ENCODE measurements around the gene ADSS1. TPM values are rescaled to one million over a fixed set of nuclear protein-coding genes. Genes with fewer than 3 reads are reported as not detected.

Gene ADSS1
- polyA plus RNA-seq, 2 donors = 5.8 to 10.2 TPM

GRCh38 chr14:104706733-104707607 is 17.1 kb upstream of the ADSS1 start:
- 64% methylated on average over 28 of the region's 28 CpGs for WGBS, 2 donors
- Histone ChIP-seq H3K27ac (ENCODE audit: low read depth in 2 of 2, low read length in 1 of 2) (no peak overlapping the region), H3K36me3 (ENCODE audit: control insufficient read depth in 2 of 2, insufficient read depth in 2 of 2, low read length in 1 of 2) (peaks cover 2 to 56% of the 10 kb centered on the region in 2 donors), H3K4me1 (ENCODE audit: control insufficient read depth in 2 of 2, insufficient read depth in 2 of 2, low read length in 1 of 2) (no peaks in the 10 kb centered on the region), H3K27me3 (ENCODE audit: control insufficient read depth in 1 of 2, insufficient read depth in 2 of 2, low read length in 2 of 2) (no peaks in the 10 kb centered on the region), H3K9me3 (ENCODE audit: control insufficient read depth in 2 of 2, insufficient read depth in 1 of 2, low read depth in 1 of 2, low read length in 1 of 2) (no peaks in the 10 kb centered on the region), H3K4me3 (ENCODE audit: low read depth in 1 of 2, low read length in 2 of 2) (no peak overlapping the region)

GRCh38 chr14:104707608-104708595 is 16.1 kb upstream of the ADSS1 start:
- no peaks in the 10 kb centered on the region for H3K9me3 ChIP-seq (ENCODE audit: control insufficient read depth in 2 of 2, insufficient read depth in 1 of 2, low read depth in 1 of 2, low read length in 1 of 2)
- H3K4me1 ChIP-seq (ENCODE audit: control insufficient read depth in 2 of 2, insufficient read depth in 2 of 2, low read length in 1 of 2) = no peaks in the 10 kb centered on the region
- no peak overlapping the region for H3K4me3 ChIP-seq (ENCODE audit: low read depth in 1 of 2, low read length in 2 of 2)
- no peak overlapping the region for H3K27ac ChIP-seq (ENCODE audit: low read depth in 2 of 2, low read length in 1 of 2)
- peaks cover 4 to 59% of the 10 kb centered on the region in 2 donors for H3K36me3 ChIP-seq (ENCODE audit: control insufficient read depth in 2 of 2, insufficient read depth in 2 of 2, low read length in 1 of 2)
- WGBS, 2 donors = 58 to 60% methylated on average over 33 to 34 of the region's 34 CpGs
- no peaks in the 10 kb centered on the region for H3K27me3 ChIP-seq (ENCODE audit: control insufficient read depth in 1 of 2, insufficient read depth in 2 of 2, low read length in 2 of 2)

GRCh38 chr14:104708606-104709268 is 15.3 kb upstream of the ADSS1 start:
- Histone ChIP-seq H3K36me3 (ENCODE audit: control insufficient read depth in 2 of 2, insufficient read depth in 2 of 2, low read length in 1 of 2) (peaks cover 4 to 59% of the 10 kb centered on the region in 2 donors), H3K9me3 (ENCODE audit: control insufficient read depth in 2 of 2, insufficient read depth in 1 of 2, low read depth in 1 of 2, low read length in 1 of 2) (no peaks in the 10 kb centered on the region), H3K27me3 (ENCODE audit: control insufficient read depth in 1 of 2, insufficient read depth in 2 of 2, low read length in 2 of 2) (no peaks in the 10 kb centered on the region), H3K4me1 (ENCODE audit: control insufficient read depth in 2 of 2, insufficient read depth in 2 of 2, low read length in 1 of 2) (no peaks in the 10 kb centered on the region), H3K4me3 (ENCODE audit: low read depth in 1 of 2, low read length in 2 of 2) (no peak overlapping the region), H3K27ac (ENCODE audit: low read depth in 2 of 2, low read length in 1 of 2) (no peak overlapping the region)
- 49 to 50% methylated on average over 20 of the region's 20 CpGs for WGBS, 2 donors

GRCh38 chr14:104709387-104710039 is 14.5 kb upstream of the ADSS1 start:
- 80 to 84% methylated on average over 18 of the region's 18 CpGs for WGBS, 2 donors
- H3K36me3 ChIP-seq (ENCODE audit: control insufficient read depth in 2 of 2, insufficient read depth in 2 of 2, low read length in 1 of 2) = peaks cover 4 to 59% of the 10 kb centered on the region in 2 donors
- H3K4me1 ChIP-seq (ENCODE audit: control insufficient read depth in 2 of 2, insufficient read depth in 2 of 2, low read length in 1 of 2) = no peaks in the 10 kb centered on the region
- H3K4me3 ChIP-seq (ENCODE audit: low read depth in 1 of 2, low read length in 2 of 2) = no peak overlapping the region
- H3K27me3 ChIP-seq (ENCODE audit: control insufficient read depth in 1 of 2, insufficient read depth in 2 of 2, low read length in 2 of 2) = no peaks in the 10 kb centered on the region
- H3K9me3 ChIP-seq (ENCODE audit: control insufficient read depth in 2 of 2, insufficient read depth in 1 of 2, low read depth in 1 of 2, low read length in 1 of 2) = no peaks in the 10 kb centered on the region
- no peak overlapping the region for H3K27ac ChIP-seq (ENCODE audit: low read depth in 2 of 2, low read length in 1 of 2)

GRCh38 chr14:104710071-104710735 is 13.8 kb upstream of the ADSS1 start:
- no peak overlapping the region for H3K27ac ChIP-seq (ENCODE audit: low read depth in 2 of 2, low read length in 1 of 2)
- H3K36me3 ChIP-seq (ENCODE audit: control insufficient read depth in 2 of 2, insufficient read depth in 2 of 2, low read length in 1 of 2) = peaks cover 4 to 64% of the 10 kb centered on the region in 2 donors
- no peak overlapping the region for H3K4me3 ChIP-seq (ENCODE audit: low read depth in 1 of 2, low read length in 2 of 2)
- no peaks in the 10 kb centered on the region for H3K27me3 ChIP-seq (ENCODE audit: control insufficient read depth in 1 of 2, insufficient read depth in 2 of 2, low read length in 2 of 2)
- no peaks in the 10 kb centered on the region for H3K9me3 ChIP-seq (ENCODE audit: control insufficient read depth in 2 of 2, insufficient read depth in 1 of 2, low read depth in 1 of 2, low read length in 1 of 2)
- 89 to 90% methylated on average over 32 to 34 of the region's 34 CpGs for WGBS, 2 donors
- peaks cover 0 to under 1% of the 10 kb centered on the region in 2 donors for H3K4me1 ChIP-seq (ENCODE audit: control insufficient read depth in 2 of 2, insufficient read depth in 2 of 2, low read length in 1 of 2)

GRCh38 chr14:104712881-104713734 is 10.9 kb upstream of the ADSS1 start:
- H3K27ac ChIP-seq (ENCODE audit: low read depth in 2 of 2, low read length in 1 of 2) = no peak overlapping the region
- H3K9me3 ChIP-seq (ENCODE audit: control insufficient read depth in 2 of 2, insufficient read depth in 1 of 2, low read depth in 1 of 2, low read length in 1 of 2) = no peaks in the 10 kb centered on the region
- WGBS, 2 donors = 90 to 92% methylated on average over 40 of the region's 40 CpGs
- H3K36me3 ChIP-seq (ENCODE audit: control insufficient read depth in 2 of 2, insufficient read depth in 2 of 2, low read length in 1 of 2) = peaks cover 4 to 56% of the 10 kb centered on the region in 2 donors
- H3K4me1 ChIP-seq (ENCODE audit: control insufficient read depth in 2 of 2, insufficient read depth in 2 of 2, low read length in 1 of 2) = peaks cover 0 to 9% of the 10 kb centered on the region in 2 donors
- H3K27me3 ChIP-seq (ENCODE audit: control insufficient read depth in 1 of 2, insufficient read depth in 2 of 2, low read length in 2 of 2) = no peaks in the 10 kb centered on the region
- no peak overlapping the region for H3K4me3 ChIP-seq (ENCODE audit: low read depth in 1 of 2, low read length in 2 of 2)

GRCh38 chr14:104714066-104714465 is 10.0 kb upstream of the ADSS1 start:
- WGBS, 2 donors = 92 to 93% methylated on average over 16 of the region's 16 CpGs
- Histone ChIP-seq H3K4me1 (ENCODE audit: control insufficient read depth in 2 of 2, insufficient read depth in 2 of 2, low read length in 1 of 2) (peaks cover 0 to 9% of the 10 kb centered on the region in 2 donors), H3K27me3 (ENCODE audit: control insufficient read depth in 1 of 2, insufficient read depth in 2 of 2, low read length in 2 of 2) (no peaks in the 10 kb centered on the region), H3K4me3 (ENCODE audit: low read depth in 1 of 2, low read length in 2 of 2) (no peak overlapping the region), H3K36me3 (ENCODE audit: control insufficient read depth in 2 of 2, insufficient read depth in 2 of 2, low read length in 1 of 2) (peaks cover 4 to 59% of the 10 kb centered on the region in 2 donors), H3K27ac (ENCODE audit: low read depth in 2 of 2, low read length in 1 of 2) (no peak overlapping the region), H3K9me3 (ENCODE audit: control insufficient read depth in 2 of 2, insufficient read depth in 1 of 2, low read depth in 1 of 2, low read length in 1 of 2) (no peaks in the 10 kb centered on the region)

- H3K4me3 ChIP-seq (ENCODE audit: low read depth in 1 of 2, low read length in 2 of 2) = no peak overlapping the region
- no peak overlapping the region for H3K27ac ChIP-seq (ENCODE audit: low read depth in 2 of 2, low read length in 1 of 2)
- no peaks in the 10 kb centered on the region for H3K27me3 ChIP-seq (ENCODE audit: control insufficient read depth in 1 of 2, insufficient read depth in 2 of 2, low read length in 2 of 2)
- H3K36me3 ChIP-seq (ENCODE audit: control insufficient read depth in 2 of 2, insufficient read depth in 2 of 2, low read length in 1 of 2) = peaks cover 4 to 63% of the 10 kb centered on the region in 2 donors
- H3K4me1 ChIP-seq (ENCODE audit: control insufficient read depth in 2 of 2, insufficient read depth in 2 of 2, low read length in 1 of 2) = peaks cover 0 to 9% of the 10 kb centered on the region in 2 donors
- 88 to 90% methylated on average over 31 of the region's 31 CpGs for WGBS, 2 donors
- no peaks in the 10 kb centered on the region for H3K9me3 ChIP-seq (ENCODE audit: control insufficient read depth in 2 of 2, insufficient read depth in 1 of 2, low read depth in 1 of 2, low read length in 1 of 2)
Observed at GRCh38 chr14:104714681-104715080, 9.3 kb upstream of the ADSS1 start.

Measured in esophagus (tissue), 2 donors.